Esophagus squamous epithelium (tissue), 4 donors: ENCODE data around the gene IGFBP1.

Source experiments
- CTCF ChIP-seq, 6 experiments: fragments of 450-650 bp in 4 of 6; fragments of 200-600 bp in 2 of 6; sonication (generic) in 2 of 6; IDR thresholded peaks; one replicate each; pipeline ENCODE4 v1.5.1; 2016 to 2019; ENCODE audit warnings: antibody characterized with exemption in 6 of 6, mild to moderate bottlenecking in 4 of 6, moderate library complexity in 4 of 6
- POLR2A ChIP-seq, 4 donors: fragments of 450-650 bp; IDR thresholded peaks; one replicate each; pipeline ENCODE4 v1.6.1; 2017; ENCODE audit warnings: antibody characterized with exemption in 4 of 4, mild to moderate bottlenecking in 4 of 4, moderate library complexity in 3 of 4

GRCh38 chr7:45881280-45881758 is 7.0 kb upstream of the IGFBP1 start:
- TF ChIP-seq CTCF (IDR thresholded peaks at IDR 0.05) (no peak), POLR2A (IDR thresholded peaks at IDR 0.05) (no peak)
